HG03045 (cell line): ENCODE results near the gene CCR9.

Source experiments
- ATAC-seq: cut with Tn5 transposase; IDR thresholded peaks from one replicate; pipeline ENCODE4 v1.9.1; 2021; ENCODE audit warnings: mild to moderate bottlenecking, moderate library complexity; ENCODE audit not compliant: unreplicated experiment

Gene CCR9

DNA sequence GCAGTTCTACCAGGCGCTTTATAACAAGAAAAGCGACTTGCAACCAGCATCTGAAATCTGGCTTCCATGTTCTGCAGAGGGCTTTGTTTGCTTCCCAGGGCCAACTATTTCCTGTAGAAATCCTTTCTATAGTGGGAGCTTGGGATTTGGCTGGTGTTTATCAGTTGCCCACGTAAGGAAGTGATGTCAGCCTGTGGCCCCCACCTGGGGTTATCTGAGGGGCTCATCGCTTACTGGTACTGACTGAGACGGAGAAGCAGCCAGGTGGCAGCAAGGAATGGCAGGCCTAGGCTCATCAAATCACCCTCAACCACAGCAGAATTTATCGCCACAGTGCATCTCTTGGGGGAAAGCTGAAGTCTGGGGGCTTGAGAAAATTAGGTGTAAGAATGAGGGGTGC lies 14.6 kb upstream of the CCR9 start:
- no peak for ATAC-seq

DNA sequence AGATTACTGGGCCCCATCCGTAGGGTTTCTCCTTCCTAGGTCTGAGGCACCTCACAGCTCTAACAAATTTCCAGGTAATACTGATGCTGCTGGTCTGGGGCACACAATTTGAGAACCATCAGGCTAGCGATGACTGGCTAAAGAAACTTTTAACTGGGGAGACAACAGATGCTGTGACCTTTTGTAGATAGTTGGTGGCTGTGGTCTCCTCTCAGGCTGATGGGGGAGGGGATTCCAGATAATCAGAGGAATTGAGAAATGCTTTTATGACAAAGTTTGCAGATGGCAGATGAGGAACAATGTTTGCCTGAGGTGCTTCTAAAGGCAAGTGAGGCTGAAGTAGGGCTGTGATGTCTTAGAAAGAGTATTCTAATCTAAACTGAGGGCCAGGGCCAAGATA lies 13.8 kb upstream of the CCR9 start:
- no peak for ATAC-seq

DNA sequence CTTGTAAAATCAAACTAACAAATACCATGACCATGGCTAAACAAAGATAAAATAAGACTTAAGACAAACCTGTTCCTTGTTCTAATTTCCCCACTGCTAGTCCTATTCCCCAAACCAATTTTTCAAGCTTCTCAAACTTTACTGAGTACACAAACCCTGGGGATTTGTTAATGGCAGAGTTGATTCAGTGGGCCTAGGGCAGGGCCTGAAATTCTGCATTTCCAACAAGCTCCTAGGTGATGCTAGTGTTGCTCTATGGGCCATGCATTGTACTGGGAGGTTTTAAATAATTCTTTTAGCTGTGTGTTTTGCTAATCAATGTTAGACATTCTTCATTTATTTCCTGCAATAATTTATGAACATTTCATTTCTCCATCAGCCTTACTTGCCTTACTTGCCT lies 13.3 kb upstream of the CCR9 start:
- no peak for ATAC-seq

DNA sequence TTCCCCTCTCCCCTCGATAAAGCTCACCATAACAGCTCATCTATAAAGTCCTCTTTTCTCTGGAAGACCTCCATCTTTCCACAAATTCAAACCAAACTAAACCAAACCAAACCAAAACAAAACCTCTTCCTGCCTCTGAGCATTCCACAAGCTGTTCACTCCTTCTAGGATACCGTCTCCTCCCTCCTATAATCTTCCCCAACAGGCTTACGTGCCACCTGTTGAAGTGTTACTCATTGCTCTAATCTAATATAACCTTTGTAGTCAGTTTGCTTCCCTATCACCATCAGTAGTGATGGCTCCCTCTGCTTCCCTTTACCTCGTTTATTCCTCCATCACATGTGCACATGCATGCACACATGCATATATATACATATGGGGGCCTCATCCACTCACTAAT lies 12.7 kb upstream of the CCR9 start:
- no peak for ATAC-seq

DNA sequence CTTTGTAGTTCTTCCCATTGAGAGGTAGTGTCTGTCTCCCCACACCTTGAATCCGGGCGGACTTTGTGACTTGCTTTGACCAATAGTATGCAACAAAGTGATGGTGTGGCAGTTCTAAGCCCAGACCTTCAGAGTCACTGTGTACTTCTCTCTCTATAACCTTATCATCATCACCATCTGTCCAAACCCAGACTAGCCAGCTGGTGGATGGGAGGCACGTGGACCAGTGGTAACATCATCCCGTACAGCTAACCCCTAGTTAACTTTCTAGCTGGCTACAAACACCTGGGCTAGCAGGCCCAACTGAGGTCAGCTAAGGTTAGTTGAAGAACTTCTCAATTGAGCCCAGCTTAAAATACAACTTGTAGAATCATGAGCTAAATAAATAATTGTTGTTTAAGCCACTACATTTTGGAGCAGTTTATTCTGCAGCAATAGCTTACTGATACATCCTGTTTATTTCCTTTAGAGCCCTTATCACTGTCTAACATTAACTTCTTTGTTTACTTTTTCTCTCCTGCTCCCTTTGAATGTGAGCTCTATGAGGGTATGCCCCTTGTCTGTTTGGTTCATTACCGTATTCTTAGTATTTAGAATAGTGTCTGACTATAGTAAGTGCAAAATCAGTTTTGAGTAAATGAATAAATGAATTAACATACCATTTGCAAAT lies 11.5 kb upstream of the CCR9 start:
- no peak for ATAC-seq

DNA sequence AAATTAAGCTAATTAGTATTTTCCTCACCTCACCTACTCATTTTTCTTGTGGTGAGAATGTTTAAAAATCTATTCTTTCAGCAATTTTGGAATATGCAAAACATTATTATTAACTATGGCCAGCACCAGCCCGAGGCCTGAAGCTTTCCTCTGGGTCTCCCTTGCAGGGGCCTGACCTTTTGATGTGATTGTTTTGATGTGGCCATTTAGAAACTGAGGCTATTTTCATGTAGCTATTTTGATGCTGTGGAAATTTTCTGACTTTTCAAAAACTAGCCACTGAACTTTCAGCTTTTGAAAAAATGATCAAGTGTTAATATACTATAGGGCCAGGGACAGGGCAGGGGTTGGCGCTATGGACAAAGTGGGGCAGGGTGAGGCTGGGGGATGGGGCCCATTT lies 8.2 kb upstream of the CCR9 start:
- no peak for ATAC-seq

DNA sequence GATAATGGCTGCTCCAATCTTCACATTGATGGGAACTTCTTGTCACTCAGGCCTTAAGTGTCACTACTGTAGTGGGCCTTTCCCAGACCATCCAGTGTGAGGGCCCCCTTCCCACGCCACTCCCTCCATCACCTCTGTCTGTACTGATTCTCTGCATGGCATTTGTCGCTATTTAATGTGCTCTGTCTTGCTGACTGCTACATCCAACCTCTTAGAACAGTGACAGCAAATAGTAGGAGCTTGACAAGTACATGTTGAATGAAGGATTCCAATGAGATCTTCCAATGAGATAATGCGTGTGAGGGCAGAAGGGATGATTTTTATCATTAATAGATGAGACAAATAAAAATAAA lies 5.6 kb upstream of the CCR9 start:
- no peak for ATAC-seq

DNA sequence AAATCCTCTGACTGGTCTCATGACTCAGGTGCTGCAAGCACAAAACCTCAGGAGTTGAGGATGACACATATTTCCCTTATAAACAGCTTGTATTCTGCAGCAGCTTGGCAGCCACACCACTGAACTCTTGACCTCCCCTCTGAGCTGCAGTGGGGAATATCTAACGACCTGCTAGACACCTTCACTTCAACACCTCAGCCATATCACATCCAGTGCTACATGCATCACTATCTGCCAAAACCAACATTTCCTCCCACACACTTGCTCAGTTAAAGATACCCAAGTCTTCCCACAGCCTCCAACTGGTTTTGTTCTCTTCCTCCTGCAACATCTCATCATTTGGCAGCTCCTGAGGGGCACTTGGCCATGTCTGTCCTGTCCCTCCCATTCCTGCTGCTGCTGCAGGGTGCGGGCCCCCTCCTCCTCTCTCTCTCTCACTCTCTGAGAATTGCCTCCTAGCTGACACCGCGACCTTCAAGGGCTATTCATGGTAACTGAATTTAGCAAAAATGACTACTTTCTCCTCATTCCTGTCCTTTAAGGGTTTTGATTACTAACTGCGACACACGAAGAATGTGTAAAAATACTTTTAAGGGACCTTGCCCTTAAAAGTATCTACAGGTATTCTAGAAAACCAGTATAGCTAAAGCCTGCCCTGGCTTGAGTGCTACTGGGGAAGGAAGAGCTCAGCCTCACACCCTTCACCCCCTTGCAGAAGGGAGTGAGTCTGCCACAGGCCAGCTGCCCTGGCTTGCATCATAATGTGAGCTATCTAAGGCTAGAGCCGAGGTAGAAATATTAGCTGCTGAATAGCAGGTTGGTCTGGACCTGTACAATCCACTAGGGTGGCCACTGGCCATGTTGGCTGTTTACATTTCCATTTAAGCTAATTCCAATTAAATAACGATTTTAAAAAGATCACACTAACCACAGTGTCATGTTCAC lies 5.0 kb upstream of the CCR9 start:
- ATAC-seq: no peak

DNA sequence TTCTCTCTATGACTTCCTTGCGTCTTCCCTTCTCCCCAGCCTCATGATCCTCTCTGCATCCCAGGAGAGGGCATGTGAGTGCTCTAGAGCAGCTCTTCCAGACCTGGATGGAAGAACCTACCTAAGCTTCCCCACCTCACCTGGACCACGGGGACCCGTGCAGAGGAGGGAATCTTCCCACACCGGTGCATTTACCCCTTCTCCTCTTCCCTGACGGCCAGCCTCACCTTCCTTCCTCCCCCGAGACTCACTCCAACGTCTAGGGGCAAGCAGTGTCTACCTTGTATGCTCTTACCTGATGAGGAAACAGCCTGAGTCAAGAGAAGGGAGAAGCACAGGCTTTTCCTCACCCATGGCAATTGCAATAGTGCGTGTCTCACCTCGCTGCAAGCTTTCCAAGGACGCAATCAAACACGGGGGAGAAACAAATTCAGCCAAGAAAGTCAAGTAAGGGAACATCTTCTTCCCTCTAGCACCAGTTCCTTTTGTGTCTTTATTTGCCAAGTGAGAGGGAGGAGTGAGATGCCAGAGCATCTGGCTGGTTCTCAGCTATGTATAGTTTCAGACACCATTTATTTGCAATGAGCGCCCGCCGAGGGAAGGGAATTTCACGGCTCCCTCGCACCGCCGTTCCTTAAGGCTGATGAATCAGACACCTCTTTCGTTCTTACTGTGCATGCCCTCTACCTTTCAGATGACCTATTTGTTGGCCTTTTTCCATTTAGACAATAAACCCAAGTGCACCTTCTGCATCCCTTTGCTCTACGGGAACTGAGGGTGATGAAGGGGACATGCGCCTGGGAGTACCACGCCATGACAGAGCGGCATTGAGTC lies 1.8 kb upstream of the CCR9 start:
- no peak for ATAC-seq

DNA sequence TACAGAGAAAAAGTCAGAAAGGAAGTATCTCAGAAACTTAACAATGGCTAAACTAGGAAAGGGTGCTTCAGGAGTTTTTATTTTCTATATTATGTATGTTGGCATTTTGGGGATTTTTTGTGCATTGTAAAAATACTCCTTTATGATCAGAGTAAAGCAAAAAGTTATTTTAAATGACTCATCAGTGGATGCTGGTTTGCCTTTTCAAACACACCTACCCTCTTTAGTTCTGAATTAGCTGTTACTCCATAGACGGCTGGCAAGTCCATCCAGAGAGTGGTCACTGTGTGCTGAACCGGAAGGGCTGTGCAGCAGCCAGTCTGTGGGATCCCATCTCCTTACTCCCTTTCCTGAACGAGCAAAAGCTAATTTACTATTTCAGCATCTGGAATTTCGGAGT lies 942 bp downstream of the CCR9 start:
- ATAC-seq: no peak

DNA sequence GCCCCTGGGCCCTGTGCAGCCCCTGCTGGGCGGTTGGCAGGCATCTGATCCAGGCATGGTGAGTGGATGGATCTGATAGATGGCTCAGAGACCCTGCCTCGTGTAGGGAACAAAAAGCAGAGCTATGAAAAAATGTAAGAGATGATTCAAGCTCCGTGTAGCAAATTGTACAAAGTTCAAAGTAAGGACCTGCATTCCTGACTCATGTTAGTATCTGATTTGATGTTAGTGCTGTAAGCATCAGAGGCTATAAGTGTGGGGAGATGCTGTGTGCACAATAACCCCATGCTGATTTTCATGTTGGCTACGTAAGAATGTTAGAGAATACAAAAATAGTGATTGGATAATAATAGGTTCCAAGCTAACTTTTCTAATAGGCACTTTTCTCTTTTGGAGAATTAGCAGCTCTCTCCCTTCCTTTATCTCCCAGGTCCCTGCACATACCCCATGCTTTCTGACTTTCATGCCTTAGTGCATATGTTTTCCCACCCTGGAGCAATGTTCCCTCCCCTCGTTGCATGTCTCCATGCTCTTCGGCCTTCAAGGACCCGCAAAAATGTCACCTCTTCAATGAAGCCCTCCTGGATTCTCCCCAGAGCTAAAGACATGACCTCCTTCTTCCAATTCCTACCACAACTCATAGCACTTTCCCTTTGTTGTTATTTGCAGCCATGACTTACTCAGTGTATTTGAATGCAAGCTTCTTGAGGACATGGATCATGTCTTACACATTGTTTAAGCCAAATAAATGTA lies 1.6 kb downstream of the CCR9 start:
- no peak for ATAC-seq

DNA sequence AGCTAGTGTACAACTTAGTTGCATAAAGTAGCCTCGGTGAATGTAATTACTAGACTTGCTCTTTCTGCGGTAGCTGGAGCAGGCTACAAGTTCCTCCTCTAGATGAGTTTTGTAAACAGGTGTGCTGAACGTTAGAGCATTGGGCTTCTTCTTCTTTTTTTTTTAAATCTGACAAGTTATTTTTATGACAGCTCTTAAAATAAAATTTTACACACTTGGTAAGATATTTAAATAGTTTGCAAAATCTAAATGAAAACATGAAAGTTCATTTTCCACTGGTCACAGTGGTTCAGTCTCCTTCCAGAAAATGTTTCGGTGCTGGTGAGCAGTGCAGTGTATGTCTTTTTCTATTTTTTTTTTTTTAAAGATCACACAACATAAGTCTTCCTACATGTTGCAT lies 3.0 kb downstream of the CCR9 start:
- no peak for ATAC-seq

DNA sequence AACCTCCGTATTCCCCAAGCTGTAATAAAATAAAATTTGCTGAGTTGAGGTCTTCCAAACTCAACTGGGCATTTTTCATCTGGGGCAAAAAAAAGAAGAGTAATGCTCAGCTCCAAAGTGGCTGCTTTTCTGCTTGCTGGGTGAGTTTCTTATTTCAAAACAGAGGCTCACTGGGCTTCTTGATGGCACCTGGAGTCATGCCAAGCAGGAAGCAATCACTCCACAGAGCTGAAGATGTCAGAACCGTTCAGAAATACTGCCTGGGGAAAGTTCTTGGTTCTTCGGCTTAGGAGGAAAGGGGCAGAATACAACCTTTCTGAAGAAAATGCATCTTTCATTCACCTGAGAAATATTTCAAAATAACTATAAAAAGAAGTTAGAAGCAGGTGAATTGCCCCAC lies 4.1 kb downstream of the CCR9 start:
- no peak for ATAC-seq

DNA sequence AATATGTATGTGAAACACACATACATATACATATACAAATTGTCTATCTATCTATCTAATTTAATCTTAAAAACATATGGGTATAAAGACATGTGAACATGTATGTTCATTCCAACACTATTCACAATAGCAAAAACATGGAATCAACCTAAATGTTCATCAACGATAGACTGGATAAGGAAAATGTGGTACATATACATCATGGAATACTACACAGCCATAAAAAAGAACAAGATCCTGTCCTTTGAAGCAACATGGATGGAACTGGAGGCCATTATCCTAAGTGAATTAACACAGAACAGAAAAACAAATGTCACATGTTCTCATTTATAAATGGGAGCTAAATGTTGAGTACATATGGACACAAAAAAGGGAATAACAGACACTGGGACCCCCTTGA lies 5.8 kb downstream of the CCR9 start:
- ATAC-seq: no peak

DNA sequence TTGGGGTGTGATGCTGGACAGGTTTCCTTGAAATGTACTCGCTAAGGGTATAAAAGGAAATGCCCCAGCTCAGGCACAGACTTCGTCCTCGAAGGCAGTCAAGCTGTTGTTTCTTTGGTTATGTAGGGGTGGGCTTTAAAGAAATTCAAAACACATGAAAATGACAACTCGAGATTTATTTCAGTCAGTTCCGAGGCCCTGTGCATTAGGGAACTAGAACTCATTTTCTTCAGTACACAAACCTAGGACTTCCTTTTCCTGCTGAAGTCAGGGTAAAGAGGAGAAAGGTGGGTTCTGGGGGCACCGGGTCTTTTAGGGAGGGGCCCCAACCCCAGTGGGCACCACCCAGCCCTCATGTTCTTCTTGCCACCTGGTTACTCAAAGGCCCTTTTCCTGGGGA lies 7.7 kb downstream of the CCR9 start:
- ATAC-seq: no peak

DNA sequence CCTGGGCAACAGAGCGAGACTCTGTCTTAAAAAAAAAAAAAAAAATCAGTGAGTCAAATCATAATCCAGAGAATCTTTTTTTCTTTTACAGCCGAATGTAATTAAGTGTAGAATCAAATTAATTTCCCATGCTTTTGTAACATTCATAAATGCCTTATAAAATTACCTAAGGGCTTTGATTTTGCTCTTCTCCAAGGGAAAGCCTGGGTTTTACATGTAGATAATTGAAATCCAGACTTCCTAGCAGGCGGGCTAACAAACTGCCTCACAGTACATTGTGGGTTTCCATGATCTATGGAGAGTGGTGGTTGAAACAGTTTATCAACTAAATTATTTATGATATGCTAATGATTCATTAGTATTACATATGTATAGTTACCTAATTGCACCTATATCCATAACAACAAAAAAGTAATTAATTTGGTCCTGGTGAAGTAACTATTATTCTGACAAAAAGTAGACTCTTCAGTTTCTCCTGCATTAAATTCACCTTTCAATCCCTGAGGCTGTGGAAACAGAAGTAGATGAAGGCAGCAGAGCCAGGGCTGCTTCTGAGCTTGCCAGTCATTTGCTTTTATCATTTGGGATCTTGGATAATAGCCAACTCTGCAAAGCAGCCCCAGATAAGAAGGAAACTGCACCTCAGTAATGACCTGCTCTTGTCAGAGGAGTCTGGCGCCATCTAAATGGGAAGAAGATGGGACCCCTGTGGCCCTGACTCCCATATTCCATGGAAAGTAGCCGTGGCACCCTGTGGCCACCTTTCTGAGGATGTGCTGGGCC lies 9.5 kb downstream of the CCR9 start:
- no peak for ATAC-seq

DNA sequence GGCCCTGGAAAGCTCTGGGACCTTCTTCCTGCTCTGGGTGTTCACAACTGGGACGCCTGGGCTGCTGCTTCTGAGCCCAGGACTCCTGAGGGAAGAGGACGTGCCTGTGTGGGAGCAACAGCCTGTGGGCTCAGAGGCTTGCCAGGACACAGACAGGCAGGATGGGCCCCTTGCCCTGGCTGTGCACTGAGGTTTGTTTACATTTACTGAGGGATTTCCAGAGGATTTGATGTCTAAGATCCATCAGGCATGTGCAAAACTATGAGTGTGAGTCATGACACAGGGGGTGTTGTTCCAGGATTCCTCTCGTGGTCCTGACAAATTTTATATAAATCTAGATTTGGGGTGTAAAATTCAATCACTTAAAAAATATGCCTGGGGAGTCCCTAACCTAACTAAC lies 10.6 kb downstream of the CCR9 start:
- no peak for ATAC-seq

DNA sequence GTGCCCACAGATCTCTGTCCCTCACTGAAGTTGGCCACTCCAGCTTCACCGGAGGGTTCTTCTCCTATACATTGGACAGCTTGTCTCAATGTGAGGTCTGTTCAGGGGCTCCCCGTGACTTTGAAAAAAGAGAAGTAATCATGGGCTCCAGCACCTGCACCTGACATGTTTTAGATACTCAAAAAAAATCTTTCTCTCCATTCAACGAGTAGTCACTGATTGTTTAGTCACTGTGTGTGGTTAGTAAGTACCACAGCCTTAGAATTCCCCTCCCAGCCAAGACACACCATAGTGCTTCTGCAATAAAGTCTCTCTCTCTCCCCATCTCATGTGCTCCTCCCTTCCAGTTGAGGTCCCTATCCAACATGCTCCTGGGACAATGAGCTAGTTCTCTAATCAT lies 18.6 kb downstream of the CCR9 start:
- no peak for ATAC-seq

DNA sequence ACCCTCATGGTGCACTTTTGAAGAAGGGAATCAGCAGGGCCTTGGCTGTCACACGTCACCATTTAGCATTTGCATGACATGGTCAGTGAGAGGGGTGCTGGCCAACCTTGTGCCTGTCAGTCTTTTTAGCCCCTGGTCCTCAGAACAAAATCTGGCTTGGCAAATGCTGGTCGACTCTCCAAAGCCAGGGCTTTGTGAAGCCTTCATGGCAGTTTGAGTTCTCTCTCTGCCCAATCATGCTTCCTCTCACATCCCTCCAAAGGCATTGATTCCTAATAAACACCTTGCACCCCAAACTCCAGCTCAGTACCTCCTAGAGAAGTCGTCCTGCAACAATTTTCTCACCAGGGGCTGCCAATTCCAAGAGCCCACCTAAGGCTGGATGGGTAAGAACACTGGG lies 19.4 kb downstream of the CCR9 start:
- ATAC-seq: no peak

DNA sequence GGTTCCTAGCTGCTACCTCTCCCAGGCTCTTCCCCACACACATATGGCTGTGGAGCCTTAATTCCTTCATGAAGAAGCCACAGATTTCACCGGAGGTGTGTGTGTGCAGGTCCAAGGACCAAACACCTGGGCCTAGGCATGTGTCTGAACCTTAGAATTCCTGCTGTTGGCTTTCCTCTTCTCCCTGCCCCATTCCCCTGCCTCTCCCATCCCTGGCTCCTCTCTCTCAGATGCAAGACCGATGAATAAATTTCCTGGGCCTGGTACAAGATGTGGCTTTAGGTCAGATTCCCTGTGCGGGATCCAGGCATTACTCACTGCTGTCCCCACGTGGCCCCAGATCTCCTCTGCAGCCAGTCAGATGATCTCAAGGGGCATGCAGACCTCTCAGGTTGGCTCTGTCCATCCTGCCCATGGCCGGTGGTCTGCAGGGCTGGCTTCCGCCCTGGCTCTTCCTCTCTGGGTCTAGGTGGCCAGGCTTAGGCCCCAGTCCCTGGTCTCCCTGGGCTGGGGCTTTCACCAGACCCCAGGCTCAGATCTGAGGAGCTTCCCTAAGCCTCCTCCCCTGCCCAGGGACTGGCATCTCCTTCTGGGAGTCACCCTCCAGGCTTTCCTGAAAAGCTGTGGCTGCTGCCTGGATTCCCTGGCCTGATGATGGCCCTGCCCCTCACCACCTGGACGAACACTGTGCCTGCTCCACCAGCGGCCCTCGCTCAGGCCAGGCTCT lies 20.5 kb downstream of the CCR9 start:
- ATAC-seq: no peak
